ENCODE results near the gene GCG.

DNA sequence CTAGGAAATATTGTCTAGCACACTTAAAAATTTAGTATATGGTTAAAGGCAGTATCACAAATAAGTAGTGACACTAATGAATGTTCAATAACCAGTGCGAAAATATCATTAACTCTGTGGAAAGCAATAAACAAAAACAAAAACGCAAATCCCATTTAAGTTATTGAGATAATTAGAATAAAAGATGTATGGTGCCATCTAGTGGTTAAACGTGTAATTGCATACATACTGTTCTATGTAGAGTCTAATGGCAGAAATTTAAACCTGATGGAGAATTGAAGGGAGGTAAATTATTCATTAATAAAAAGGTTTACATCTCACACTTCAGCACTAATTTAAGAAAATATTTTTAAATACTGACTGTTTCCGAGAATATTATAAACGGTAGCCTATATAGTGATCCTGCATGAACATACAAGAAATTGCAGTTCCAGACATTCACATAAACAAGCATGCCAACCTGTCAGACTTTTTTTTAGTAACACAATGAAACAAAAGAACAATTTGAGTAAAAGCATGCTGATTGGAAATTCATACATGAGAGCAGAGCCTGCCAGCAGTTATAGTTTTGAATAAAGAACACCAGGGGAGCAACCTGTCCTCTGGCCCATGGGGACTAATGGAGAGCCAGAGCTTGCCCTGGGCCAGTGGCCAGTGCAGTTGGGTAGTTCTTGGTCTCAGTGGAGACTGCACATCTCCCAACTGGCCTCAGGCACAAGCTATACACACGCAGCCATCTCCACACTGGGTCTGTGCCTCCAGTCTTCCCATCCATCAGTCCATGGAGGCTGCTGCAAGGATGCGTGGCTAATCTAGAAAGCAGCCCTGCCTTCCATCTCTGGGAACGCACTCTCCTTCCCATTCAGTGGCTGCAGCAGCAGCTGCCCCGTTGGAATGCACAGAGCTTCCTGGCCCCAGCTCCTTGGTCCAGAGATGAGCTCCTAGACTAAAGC, 28.0 kb downstream of the GCG start:
- TF ChIP-seq, protein P1, sequence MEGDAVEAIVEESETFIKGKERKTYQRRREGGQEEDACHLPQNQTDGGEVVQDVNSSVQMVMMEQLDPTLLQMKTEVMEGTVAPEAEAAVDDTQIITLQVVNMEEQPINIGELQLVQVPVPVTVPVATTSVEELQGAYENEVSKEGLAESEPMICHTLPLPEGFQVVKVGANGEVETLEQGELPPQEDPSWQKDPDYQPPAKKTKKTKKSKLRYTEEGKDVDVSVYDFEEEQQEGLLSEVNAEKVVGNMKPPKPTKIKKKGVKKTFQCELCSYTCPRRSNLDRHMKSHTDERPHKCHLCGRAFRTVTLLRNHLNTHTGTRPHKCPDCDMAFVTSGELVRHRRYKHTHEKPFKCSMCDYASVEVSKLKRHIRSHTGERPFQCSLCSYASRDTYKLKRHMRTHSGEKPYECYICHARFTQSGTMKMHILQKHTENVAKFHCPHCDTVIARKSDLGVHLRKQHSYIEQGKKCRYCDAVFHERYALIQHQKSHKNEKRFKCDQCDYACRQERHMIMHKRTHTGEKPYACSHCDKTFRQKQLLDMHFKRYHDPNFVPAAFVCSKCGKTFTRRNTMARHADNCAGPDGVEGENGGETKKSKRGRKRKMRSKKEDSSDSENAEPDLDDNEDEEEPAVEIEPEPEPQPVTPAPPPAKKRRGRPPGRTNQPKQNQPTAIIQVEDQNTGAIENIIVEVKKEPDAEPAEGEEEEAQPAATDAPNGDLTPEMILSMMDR (IDR thresholded peaks at IDR 0.05; ENCODE audit: extremely low read depth in 1 of 2, insufficient read depth in 1 of 2, low read depth in 1 of 2, low read length in 2 of 2) = peak; percentile 29 to 41
- TF ChIP-seq POLR2A (IDR thresholded peaks at IDR 0.05; ENCODE audit: low read depth, low read length) = no peak
- no peak for TF ChIP-seq POLR2AphosphoS5 (IDR thresholded peaks at IDR 0.05; ENCODE audit: insufficient read depth, low read depth, low read length)
- no peak for TF ChIP-seq FOS (IDR thresholded peaks at IDR 0.05; ENCODE audit: borderline replicate concordance, insufficient read depth, low read length)
- TF ChIP-seq, protein P2, sequence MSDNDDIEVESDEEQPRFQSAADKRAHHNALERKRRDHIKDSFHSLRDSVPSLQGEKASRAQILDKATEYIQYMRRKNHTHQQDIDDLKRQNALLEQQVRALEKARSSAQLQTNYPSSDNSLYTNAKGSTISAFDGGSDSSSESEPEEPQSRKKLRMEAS (IDR thresholded peaks at IDR 0.05; ENCODE audit: insufficient read depth, insufficient read length) = no peak
- TF ChIP-seq EZH2 (IDR thresholded peaks at IDR 0.05; ENCODE audit: borderline replicate concordance, low read depth, low read length, severe bottlenecking) = no peak
- TF ChIP-seq MYC (IDR thresholded peaks at IDR 0.05; ENCODE audit: low read depth, low read length) = no peak

Measured in endothelial cell of umbilical vein (primary cell).